Measurements from ENCODE around the gene SAA2. TPM values are rescaled to one million over a fixed set of nuclear protein-coding genes. Genes with fewer than 3 reads are reported as not detected.
A peak's percentile ranks its signal among the peaks of the same experiment; 100 is the strongest.

The SAA2 gene
- total RNA-seq, 1 experiment from 2014 or later = not detected

DNA sequence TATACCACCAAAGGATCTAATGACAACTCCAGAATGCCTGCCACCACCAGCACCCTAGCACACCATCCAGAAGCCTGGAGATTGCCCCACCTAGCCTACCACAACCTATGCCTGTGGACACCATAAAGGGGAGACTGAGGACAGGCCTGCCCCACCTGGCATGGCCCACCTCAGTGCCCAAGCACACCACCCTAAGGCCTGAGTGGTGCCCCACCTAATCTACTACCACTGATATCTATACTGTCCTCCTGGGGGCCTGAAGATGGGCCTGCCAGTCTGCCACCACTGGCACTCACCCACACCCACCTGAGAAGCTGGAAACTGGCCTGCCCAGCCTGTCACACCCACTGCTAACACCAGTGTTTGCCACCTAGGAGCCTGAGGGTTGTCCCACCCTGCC is 43.7 kb downstream of the SAA2 start:
- H3K27me3 Mint-ChIP-seq (ENCODE audit: low read depth) = peaks cover 5% of the 10 kb centered on the region
- H3K4ac ChIP-seq (ENCODE audit: low read depth, low read length) = no peak overlapping the region

More for the DNA sequence above, 43.7 kb downstream of the SAA2 start:
- no peaks in the 10 kb centered on the region for H3K79me1 ChIP-seq (ENCODE audit: insufficient read depth, low read depth, low read length, poor library complexity, severe bottlenecking)
- H3K14ac ChIP-seq (ENCODE audit: insufficient read depth, low read length) = no peak overlapping the region
- H2BK5ac ChIP-seq (ENCODE audit: insufficient read length, low read length) = no peak overlapping the region
- no peak overlapping the region for H4K8ac ChIP-seq (replicated peaks; ENCODE audit: insufficient read length, low read depth, low read length)
- H3K4me1 ChIP-seq (ENCODE audit: insufficient read depth, low read length) = no peaks in the 10 kb centered on the region
- no peak overlapping the region for H2BK120ac ChIP-seq (ENCODE audit: low read depth, low read length, poor library complexity, severe bottlenecking)
- no peaks in the 10 kb centered on the region for H3K79me2 ChIP-seq (ENCODE audit: insufficient read depth, low read length)
- no peak overlapping the region for H2AFZ ChIP-seq (ENCODE audit: low read length)
- H3K23ac ChIP-seq (ENCODE audit: insufficient read length, low read depth, low read length) = no peak overlapping the region
- no peak overlapping the region for H2BK15ac ChIP-seq (ENCODE audit: low read depth, low read length)
- DNase-seq = no peak
- no peak overlapping the region for H2BK12ac ChIP-seq (ENCODE audit: insufficient read length, low read depth, low read length)
- no peaks in the 10 kb centered on the region for H3K36me3 Mint-ChIP-seq (ENCODE audit: insufficient read depth in 1 of 3, low read depth in 3 of 3)
- H4K20me1 ChIP-seq (ENCODE audit: control insufficient read depth, insufficient read depth, insufficient read length) = no peaks in the 10 kb centered on the region
- H3T11ph ChIP-seq (ENCODE audit: low read length) = no peak overlapping the region
- no peak overlapping the region for H4K91ac ChIP-seq (ENCODE audit: insufficient read length, low read depth, low read length)
- H2BK20ac ChIP-seq (ENCODE audit: low read depth, low read length, poor library complexity, severe bottlenecking) = no peak overlapping the region
- H3K9me3 ChIP-seq (ENCODE audit: control insufficient read depth, low read depth, low read length) = no peaks in the 10 kb centered on the region
- no peak overlapping the region for H3K4me2 ChIP-seq (ENCODE audit: insufficient read depth, insufficient read length, low read length)
- H3K56ac ChIP-seq (ENCODE audit: insufficient read length, low read depth, low read length) = no peak overlapping the region
- H3K27ac ChIP-seq (ENCODE audit: insufficient read length, low read depth, low read length) = no peak overlapping the region
- no peak overlapping the region for H3K18ac ChIP-seq (ENCODE audit: insufficient read length, low read depth, low read length)
- peaks cover 0 to 4% of the 10 kb centered on the region in 2 experiments; a peak in 2 of 5 replicates for H3K9me3 Mint-ChIP-seq
- no peak overlapping the region for H2AK5ac ChIP-seq (ENCODE audit: insufficient read length, low read length)
- H3K4me3 Mint-ChIP-seq = no peak overlapping the region
- TF ChIP-seq, protein P1, sequence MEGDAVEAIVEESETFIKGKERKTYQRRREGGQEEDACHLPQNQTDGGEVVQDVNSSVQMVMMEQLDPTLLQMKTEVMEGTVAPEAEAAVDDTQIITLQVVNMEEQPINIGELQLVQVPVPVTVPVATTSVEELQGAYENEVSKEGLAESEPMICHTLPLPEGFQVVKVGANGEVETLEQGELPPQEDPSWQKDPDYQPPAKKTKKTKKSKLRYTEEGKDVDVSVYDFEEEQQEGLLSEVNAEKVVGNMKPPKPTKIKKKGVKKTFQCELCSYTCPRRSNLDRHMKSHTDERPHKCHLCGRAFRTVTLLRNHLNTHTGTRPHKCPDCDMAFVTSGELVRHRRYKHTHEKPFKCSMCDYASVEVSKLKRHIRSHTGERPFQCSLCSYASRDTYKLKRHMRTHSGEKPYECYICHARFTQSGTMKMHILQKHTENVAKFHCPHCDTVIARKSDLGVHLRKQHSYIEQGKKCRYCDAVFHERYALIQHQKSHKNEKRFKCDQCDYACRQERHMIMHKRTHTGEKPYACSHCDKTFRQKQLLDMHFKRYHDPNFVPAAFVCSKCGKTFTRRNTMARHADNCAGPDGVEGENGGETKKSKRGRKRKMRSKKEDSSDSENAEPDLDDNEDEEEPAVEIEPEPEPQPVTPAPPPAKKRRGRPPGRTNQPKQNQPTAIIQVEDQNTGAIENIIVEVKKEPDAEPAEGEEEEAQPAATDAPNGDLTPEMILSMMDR (conservative IDR thresholded peaks at IDR 0.05) = no peak
- no peak overlapping the region for H3K9ac ChIP-seq (ENCODE audit: extremely low read depth, insufficient read length, low read length)
- peak overlapping the region in 1 of 3 experiments; percentile 25; a peak in 1 of 7 replicates for H3K27ac Mint-ChIP-seq
- no peak overlapping the region for H4K5ac ChIP-seq (ENCODE audit: insufficient read length, low read depth, low read length)
- H3K4me1 Mint-ChIP-seq = peaks cover 0 to 3% of the 10 kb centered on the region in 2 experiments; a peak in 2 of 4 replicates
- H3K27me3 ChIP-seq (ENCODE audit: insufficient read depth, low read length) = no peaks in the 10 kb centered on the region
- H3K23me2 ChIP-seq (ENCODE audit: insufficient read length, low read depth, low read length, poor library complexity, severe bottlenecking) = no peaks in the 10 kb centered on the region

All from H9 (cell line).